Measurements from ENCODE around the gene BLOC1S1.
A peak's percentile ranks its signal among the peaks of the same experiment; 100 is the strongest.

Gene BLOC1S1

GRCh38 chr12:55727643-55728185 is 11.9 kb downstream of the BLOC1S1 start:
- TF ChIP-seq, protein P1, sequence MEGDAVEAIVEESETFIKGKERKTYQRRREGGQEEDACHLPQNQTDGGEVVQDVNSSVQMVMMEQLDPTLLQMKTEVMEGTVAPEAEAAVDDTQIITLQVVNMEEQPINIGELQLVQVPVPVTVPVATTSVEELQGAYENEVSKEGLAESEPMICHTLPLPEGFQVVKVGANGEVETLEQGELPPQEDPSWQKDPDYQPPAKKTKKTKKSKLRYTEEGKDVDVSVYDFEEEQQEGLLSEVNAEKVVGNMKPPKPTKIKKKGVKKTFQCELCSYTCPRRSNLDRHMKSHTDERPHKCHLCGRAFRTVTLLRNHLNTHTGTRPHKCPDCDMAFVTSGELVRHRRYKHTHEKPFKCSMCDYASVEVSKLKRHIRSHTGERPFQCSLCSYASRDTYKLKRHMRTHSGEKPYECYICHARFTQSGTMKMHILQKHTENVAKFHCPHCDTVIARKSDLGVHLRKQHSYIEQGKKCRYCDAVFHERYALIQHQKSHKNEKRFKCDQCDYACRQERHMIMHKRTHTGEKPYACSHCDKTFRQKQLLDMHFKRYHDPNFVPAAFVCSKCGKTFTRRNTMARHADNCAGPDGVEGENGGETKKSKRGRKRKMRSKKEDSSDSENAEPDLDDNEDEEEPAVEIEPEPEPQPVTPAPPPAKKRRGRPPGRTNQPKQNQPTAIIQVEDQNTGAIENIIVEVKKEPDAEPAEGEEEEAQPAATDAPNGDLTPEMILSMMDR (IDR thresholded peaks at IDR 0.05; ENCODE audit: insufficient read depth, low read depth, low read length, missing control alignments) = no peak
- DNase-seq (ENCODE audit: low read depth) = no peak
- peak overlapping the region; percentile 74 for H3K4me3 ChIP-seq (ENCODE audit: low read length)

- peak; percentile 44 for DNase-seq (ENCODE audit: low read depth)
- H3K4me3 ChIP-seq (ENCODE audit: low read length) = peak overlapping the region; percentile 74
Observed at GRCh38 chr12:55728186-55728938, 12.5 kb downstream of the BLOC1S1 start.

GRCh38 chr12:55728939-55729818 is 13.3 kb downstream of the BLOC1S1 start, which contains the start of gene CD63:
Gene CD63, minus strand, starts transcription at chr12:55729009. Its CDS starts 668 bp downstream, at chr12:55728341.
- DNase-seq (ENCODE audit: low read depth) = peak; percentile 95

More at GRCh38 chr12:55728186-55728938, 12.5 kb downstream of the BLOC1S1 start:
- TF ChIP-seq, protein P1 (IDR thresholded peaks at IDR 0.05; ENCODE audit: insufficient read depth, low read depth, low read length, missing control alignments) = no peak

DNA sequence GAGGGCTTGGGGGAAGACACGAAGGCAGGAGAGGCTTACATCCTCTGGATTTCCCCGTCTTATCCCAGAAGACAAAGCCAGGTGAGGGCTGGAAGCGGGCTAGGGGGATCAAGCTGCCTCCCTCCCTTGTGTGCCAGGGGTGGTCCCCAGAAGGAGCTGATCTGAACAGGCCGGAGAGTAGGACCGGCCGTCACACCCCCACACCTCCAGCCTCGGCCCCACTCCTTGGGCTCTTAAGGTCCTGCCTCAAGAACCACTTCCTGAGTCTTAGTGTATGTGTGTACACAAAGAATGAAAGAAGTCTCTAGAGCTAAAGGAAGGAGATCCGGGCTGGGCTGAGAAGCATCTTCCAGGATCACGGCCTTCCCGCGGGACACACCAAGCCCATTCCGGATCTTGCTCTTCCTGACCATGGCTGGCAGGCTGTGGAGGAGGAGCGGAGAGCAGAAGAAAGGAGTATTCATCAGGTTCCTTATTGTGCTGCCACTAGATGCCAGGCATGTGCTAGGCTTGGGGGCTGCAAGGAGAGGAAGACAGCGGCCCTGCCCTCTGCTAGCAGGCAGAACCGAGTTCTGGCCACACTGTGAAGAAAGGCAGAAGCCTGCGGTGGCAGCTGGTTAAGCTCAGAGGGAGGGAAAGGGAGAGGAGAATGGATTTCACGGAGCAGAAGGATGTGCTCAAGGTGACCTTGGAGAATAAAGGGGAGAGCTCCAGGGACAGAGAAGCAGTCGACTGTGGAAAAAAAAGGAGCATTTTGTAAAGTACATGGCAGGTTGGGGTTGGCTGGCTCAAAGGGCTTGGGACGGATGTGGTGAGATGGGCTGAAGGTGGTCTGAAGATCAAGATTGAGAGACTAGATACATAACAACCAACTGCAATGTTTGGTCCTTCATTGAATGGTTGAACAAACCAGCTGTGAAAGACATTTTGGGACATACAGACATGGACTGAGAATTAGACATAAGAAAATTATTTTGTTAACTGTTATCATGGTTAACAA is 14.3 kb downstream of the BLOC1S1 start:
- peak overlapping the region; percentile 74 for H3K4me3 ChIP-seq (ENCODE audit: low read length)
- TF ChIP-seq, protein P1 (IDR thresholded peaks at IDR 0.05; ENCODE audit: insufficient read depth, low read depth, low read length, missing control alignments) = no peak
- DNase-seq (ENCODE audit: low read depth) = peak; percentile 53

More at GRCh38 chr12:55728939-55729818, 13.3 kb downstream of the BLOC1S1 start, which contains the start of gene CD63:
- peak within 1 kb of the TSS; percentile 74 for H3K4me3 ChIP-seq (ENCODE audit: low read length)
- TF ChIP-seq, protein P1 (IDR thresholded peaks at IDR 0.05; ENCODE audit: insufficient read depth, low read depth, low read length, missing control alignments) = no peak

GRCh38 chr12:55732288-55732687 is 16.4 kb downstream of the BLOC1S1 start:
- H3K4me3 ChIP-seq (ENCODE audit: low read length) = no peak overlapping the region
- DNase-seq (ENCODE audit: low read depth) = no peak
- TF ChIP-seq, protein P1 (IDR thresholded peaks at IDR 0.05; ENCODE audit: insufficient read depth, low read depth, low read length, missing control alignments) = no peak
